NCI-H2227 (cell line): ENCODE measurements around the gene ALX4.

Experiments used
- DNase-seq: peaks from one replicate; lab custom pipeline; 2025; ENCODE audit not compliant: unreplicated experiment; lab: John Stamatoyannopoulos, UW

Gene ALX4

GRCh38 chr11:44248109-44248508 is 61.8 kb downstream of the ALX4 start:
- DNase-seq: no peak

GRCh38 chr11:44247508-44247907 is 62.4 kb downstream of the ALX4 start:
- no peak for DNase-seq

GRCh38 chr11:44246726-44247125 is 63.2 kb downstream of the ALX4 start:
- no peak for DNase-seq

DNA sequence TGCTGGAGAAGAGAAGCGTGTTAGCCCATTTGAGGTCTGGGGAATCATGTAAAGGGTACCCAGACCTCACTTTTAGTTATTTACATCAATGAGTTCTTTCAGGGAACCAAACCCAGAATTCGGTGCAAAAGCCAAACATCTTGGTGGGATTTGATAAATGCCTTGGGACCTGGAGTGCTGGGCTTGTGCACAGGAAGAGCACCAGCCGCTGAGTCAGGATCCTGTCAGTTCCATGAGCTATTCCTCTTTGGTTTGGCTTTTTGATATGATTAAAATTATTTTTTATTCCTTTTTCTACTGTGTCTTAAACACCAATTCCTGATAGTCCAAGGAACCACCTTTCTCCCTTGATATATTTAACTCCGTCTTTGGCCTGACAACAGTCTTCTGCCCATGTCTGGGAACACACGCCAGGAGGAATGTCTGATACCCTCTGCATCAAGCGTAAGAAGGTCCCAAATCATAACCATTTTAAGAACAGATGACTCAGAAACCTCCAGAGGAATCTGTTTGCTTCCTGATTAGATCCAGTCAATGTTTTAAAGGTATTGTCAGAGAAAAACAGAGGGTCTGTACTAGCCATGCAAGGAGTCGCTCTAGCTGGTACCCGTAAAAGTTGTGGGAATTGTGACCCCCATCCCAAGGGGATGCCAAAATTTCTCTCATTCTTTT is 65.2 kb downstream of the ALX4 start:
- DNase-seq: no peak

- no peak for DNase-seq
Observed at GRCh38 chr11:44243595-44244343, 66.2 kb downstream of the ALX4 start.

DNA sequence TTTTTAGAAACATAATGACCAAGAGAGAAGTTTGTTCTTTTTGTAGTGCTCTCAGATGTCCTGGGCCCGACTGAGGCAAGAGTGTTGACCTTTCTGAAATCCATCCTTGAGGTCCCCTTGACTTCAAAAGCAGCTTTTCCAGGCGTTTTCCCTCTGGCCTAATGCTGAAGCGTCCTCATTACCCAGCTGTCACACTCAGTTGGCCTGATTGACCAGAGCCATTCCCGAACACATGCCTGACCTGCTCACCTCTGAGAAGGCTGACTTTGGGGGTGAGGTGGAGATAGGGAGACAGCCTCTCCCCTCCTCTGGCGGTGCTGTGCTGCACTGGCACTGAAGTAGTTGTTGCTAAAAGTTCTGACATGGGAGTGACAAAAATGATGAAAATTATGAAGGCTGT is 66.9 kb downstream of the ALX4 start:
- DNase-seq: no peak

GRCh38 chr11:44241851-44242250 is 68.1 kb downstream of the ALX4 start:
- no peak for DNase-seq

GRCh38 chr11:44237156-44237555 is 72.8 kb downstream of the ALX4 start:
- no peak for DNase-seq

GRCh38 chr11:44236296-44236695 is 73.6 kb downstream of the ALX4 start:
- DNase-seq: no peak

GRCh38 chr11:44235765-44236201 is 74.2 kb downstream of the ALX4 start:
- no peak for DNase-seq

GRCh38 chr11:44229624-44230023 is 80.3 kb downstream of the ALX4 start:
- DNase-seq: no peak

GRCh38 chr11:44229098-44229497 is 80.8 kb downstream of the ALX4 start:
- DNase-seq: no peak

GRCh38 chr11:44228379-44228778 is 81.6 kb downstream of the ALX4 start:
- DNase-seq: no peak

DNA sequence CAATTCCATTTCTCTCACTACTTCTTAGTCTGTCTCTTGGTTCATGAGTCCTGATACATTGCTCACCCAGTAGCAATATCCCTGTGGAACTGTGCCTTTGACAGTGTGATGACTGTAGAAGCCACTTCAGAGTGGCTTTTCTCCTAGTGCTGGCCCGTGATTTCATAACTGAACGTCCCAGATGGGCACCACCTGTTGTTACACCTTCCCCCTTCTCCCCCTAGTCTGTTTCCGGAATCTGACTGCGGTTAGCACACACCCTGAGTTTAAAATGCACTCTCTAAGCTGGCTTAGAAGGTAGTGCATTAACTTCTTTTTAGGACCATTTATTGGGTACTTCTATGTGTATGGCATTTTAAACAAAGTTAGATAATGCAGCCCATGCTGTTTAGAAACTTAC is 83.0 kb downstream of the ALX4 start:
- DNase-seq: no peak

DNA sequence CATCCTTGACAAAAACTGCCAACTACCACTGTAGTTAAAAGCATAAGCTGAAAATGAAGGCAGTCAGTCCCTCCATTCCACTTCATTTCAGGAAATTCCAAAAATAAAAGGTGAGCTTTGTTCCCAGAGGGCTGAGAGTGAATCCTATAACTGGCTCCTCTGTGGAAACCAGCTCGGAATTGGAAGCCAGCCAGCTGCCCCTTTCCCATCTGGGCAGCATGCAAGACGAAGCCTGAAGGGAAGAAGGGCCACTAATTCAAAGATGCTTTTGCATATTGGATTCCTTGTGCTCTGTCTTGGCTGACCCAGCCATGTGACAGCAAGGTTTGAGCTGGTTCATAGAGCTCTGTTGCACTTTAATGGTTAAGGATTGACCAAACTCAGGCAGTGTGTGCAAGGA is 83.4 kb downstream of the ALX4 start:
- DNase-seq: no peak

DNA sequence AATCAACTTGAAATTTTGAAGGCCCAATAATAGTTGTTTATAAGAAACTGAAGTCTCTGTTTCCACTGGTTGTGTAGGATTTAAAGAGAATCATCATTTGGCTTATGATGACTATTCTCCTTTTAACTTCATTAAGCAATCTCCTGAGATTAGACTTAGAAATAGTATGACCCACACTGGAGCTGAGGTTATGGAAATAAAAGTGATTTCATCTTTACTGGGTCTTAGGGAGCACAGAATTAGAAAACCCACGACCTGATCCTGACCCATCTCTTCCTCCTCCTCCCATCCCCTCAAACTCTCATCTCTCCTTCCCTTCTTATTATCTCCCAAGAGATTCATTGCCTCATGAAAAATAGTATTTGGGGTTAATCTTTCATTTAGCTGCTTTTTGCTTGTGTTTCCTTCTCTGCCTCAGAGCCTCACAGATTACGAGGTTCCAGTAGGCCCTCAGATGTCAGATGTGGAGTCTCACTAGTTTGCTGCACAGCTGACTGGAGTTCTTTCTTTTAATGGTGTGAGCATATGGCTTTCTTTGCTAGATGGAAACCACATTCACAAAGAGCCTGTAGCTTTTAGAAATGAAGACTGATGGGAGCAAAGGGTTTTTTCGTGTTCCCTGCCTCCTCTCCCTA is 85.0 kb downstream of the ALX4 start:
- no peak for DNase-seq

DNA sequence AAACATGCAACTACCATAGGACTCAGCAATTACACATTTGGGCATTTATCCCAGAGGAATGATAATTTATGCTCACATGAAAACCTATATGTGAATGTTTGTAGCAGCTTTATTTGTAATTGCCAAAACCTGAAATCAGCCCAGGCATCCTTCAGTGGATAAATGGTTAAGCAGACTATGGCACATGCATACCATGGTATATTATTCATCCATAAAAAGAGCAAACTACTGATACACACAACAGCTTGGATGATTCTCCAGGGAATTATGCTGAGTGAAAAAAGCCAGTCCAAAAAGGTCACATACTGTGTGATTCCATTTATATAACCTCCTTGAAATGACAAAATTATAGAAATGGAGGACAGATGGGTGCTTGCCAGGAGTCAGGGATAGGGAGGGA is 86.7 kb downstream of the ALX4 start:
- DNase-seq: no peak

GRCh38 chr11:44221992-44222391 is 87.9 kb downstream of the ALX4 start:
- DNase-seq: no peak

GRCh38 chr11:44221456-44221855 is 88.5 kb downstream of the ALX4 start:
- DNase-seq: no peak

DNA sequence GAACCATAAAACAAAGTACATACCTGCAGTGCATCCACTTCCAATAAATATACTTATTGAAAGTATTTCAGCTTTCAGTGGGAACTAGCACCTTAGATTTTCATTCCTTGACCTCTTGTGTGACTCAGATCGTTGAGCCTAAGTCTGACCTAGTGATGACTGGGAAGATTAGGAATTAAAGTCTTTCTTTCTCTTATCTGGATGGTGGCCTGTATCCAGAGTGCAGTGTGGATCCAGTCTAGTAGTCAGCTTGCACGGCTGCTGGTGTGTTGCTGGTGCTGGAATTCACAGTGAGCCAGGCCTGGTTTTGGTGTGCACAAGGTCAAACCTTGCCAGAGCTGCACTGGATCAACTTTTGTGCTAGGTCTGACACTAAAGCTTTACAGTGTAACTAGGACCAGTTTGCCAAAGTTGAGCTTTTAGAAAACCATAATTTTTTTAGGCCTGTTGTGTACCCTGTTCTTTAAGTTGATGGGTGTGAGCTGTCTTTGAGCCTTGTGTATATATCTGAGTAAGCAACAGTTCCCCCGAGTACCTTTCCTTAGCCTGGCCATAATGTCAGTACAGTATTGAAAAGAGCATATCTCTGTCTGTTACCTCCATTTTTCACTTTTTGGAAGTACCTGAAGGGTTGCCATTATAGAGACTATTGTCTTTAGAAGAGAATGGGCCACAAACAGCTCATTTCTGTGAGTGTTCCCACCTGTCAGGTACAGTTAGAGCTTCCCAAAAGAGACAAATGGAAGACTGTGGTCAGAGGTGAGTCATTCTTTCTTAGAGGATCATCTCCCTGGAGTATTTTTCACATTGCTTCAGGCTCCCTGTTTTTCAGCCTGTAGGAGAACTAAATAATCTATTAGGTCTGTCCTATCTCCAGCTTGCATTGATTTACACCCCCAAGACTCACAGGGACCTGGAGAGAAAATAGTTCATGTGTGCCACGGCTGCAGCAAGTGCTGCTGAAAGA is 89.8 kb downstream of the ALX4 start:
- no peak for DNase-seq

DNA sequence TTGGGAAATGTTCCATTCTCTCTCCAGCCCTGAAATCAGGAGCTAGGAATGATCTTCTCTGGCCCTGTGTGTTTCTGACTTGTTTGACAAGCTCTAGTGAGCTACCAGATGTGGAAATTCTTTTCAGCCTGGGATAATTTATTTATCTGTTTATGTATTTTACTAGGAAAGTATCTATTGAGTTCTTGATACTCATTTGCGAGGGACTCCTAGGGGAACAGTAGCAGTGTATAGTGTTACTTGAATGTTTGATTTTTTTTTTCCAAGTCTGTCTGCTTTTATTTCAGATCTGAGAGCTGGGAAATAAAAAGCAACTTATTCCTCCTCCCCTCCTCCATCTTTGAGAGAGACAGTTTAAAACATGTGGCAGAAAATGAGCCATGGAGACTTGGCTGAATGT is 92.5 kb downstream of the ALX4 start:
- DNase-seq: no peak
